ENCODE results near the gene FST.

Gene FST
- 0 to 0.49 (median 0.09) reads per million in 4 experiments for total RNA-seq

- no peak for DNase-seq
These were observed at the start of gene FST for GRCh38 chr5:53480416-53481158. Gene FST (plus strand): TSS chr5:53480629. CDS start chr5:53480792, 163 bp downstream.

- DNase-seq = no peak
These were observed 48.8 kb upstream of the FST start for GRCh38 chr5:53431665-53432064.

- no peak for DNase-seq
These were observed 47.4 kb upstream of the FST start for GRCh38 chr5:53433026-53433425.

- DNase-seq = no peak
These were observed 45.9 kb upstream of the FST start for GRCh38 chr5:53434541-53434940.

DNA sequence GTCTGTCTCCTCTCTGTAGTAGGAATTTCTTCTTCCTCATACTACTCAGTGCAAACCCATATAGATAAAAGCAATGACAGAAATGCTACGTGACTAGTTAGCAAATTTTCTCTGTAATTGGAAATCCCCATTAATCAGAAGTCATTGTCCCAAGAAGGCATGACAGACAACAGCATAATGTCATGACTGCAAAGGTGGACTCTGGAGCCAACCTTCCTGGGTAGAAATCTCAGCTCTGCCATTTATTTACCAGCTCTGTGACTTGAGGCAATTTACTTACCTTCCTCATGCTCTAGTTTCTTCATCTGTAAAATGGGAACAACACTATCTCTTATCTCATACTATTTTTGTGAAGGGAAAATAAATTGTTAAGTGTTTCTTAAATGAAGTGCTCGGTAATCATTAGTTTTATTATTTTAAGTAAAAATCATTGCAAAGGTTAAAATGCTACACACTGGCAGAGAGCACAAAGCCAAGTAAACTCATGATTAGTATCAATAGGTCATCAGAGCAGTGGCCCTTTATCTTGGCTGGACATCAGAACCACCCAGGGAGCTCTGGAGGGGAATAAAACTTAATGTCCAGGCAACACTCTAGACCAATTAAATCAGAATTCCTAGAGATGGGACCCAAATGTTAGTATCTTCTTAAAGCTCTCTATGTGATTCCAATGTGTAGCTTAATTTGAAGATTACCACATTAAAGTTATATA, 43.8 kb upstream of the FST start:
- DNase-seq = no peak

DNA sequence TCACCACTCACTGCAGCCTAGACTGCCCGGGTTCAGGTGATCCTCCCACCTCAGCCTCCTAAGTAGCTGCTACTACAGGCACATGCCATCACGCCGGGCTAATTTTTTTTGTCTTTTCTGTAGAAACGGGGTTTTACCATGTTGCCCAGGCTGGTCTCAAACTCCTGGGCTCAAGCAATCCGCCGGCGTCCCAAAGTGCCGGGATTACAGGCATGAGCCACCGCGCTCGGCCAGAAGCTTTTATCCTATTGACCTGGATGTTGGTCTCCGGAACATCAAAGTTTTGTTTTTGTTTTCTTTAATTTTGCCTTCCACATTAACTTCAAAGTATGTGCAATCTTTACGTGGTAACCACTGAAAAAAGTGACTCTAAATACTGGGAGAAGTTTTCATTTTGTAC, 42.4 kb upstream of the FST start:
- DNase-seq = no peak

GRCh38 chr5:53438486-53439472, 41.6 kb upstream of the FST start:
- DNase-seq = no peak

- no peak for DNase-seq
These were observed 37.5 kb upstream of the FST start for GRCh38 chr5:53442961-53443360.

GRCh38 chr5:53445569-53445968, 34.9 kb upstream of the FST start:
- no peak for DNase-seq

DNA sequence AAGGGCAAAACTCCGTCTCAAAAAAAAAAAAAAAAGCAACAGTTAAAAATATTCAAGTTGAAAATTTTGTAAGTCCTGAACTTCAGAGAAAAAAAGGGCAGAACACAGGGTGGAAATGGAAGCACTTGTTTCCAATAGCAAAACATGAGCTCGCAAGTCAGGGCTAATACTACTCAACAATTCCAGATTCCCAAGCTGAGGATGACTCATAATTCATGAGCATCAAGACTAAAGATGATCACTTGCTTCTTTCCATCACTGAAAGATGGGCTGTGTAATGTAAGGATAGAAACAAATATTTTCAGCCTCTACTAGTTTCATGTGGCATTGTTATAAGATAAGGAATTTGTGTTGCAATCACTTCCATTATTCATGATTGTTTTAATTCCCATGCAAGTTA, 33.5 kb upstream of the FST start:
- DNase-seq = no peak

DNA sequence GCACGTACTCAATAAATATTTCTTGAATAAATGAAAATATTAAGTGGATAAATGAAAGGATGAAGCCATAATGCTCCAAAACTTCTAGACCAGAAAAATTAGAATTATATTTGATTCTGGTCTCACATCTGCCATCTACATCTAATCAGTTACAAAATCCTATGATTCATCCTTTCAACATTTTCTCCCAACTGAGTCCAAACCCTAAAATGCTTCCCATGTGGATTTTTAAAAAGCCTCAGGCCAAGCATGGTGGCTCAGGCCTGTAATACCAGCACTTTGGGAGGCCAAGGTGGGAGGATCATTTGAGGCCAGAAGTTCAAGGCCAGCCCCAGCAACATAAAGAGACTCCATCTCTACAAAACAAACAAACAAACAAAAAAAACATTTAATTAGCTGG, 31.6 kb upstream of the FST start:
- DNase-seq = no peak

- DNase-seq = no peak
These were observed 26.3 kb upstream of the FST start for GRCh38 chr5:53453898-53454718.

GRCh38 chr5:53454719-53455000, 25.8 kb upstream of the FST start:
- no peak for DNase-seq

DNA sequence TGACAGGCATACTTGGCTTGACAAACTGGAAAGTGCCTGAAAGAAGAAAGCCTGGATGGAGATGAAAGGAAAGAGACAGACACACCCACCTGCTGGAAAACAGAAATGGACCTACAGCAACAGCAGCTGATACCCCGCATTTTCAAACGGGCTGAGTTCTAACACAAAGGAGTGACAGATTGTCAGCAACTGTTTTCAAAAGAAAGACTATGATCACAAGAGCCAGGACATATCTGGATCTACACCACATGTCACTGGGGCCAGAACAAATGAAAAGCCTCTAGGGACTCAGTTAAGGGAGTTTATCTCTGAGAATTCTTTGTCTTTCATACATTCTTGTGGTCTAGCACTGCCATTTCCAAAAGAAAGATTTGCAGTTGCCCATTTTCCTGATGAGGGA, 24.1 kb upstream of the FST start:
- no peak for DNase-seq

DNA sequence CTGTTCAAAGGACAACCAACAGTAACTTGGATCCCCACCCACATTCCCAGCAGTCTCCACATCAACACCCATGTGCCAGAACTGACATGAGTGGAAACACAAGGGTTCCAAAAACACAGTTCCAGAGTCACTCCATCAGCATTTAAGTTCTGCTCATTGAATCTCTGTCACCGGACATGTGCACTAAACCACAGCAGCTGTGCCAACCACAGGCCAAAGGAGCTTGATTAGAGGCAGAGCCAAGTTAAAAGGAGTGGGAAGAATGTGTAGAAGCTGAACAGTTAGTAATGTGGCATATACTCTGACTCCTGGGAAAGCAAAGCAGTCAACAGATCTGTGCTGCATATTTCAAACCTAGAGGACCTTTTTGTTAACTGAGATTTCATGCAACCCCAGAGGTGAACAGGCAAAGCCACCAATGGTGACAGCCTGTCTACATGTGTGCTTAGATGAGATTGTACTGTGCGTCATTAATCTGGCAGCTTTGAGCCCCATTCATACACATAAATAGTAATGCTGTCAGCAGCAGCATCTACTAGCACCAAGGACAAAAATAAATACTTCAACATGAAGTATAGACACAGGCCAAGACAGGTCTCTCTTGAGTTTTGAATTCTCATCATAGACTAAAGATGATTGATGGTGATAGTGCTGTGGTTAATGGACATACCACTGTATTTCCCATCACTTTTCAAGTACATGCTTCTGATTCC, 16.4 kb upstream of the FST start:
- no peak for DNase-seq

GRCh38 chr5:53464722-53465121, 15.7 kb upstream of the FST start:
- no peak for DNase-seq

- no peak for DNase-seq
These were observed 10.3 kb upstream of the FST start for GRCh38 chr5:53469946-53470687.

DNA sequence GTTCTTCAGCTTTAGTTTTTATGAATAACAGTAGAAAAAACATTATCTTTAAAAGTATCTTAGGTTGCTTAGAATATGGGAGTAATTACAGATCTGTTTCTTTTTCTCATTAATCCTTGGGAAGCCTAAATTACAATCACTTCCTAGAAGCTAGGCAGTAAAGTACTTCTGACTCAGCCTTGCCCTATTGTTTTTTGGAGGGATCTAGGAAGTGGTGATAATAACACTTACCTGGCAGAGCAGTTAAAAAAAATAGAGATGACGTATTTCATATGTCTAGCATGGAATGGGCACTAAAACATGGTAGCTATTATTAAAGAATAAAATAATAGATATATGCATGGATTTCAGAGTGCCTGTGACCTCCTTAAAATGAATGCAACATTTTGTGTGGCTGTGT, 8.2 kb upstream of the FST start:
- DNase-seq = no peak

GRCh38 chr5:53472720-53473510, 7.5 kb upstream of the FST start:
- no peak for DNase-seq

- no peak for DNase-seq
These were observed 6.8 kb upstream of the FST start for GRCh38 chr5:53473633-53474032.

All from effector CD8-positive, alpha-beta T cell (primary cell).